HG02943 (cell line): ENCODE measurements around the gene LALBA.
"Not testable (repeated sequence)": the region's sequence is repeated elsewhere in the genome, so short reads cannot be mapped to it uniquely, and the experiment has no call there.

Source experiments
- ATAC-seq: cut with Tn5 transposase; IDR thresholded peaks from one replicate; pipeline ENCODE4 v1.9.1; 2021; ENCODE audit warnings: mild to moderate bottlenecking, low read depth, moderate library complexity; ENCODE audit not compliant: unreplicated experiment

Gene LALBA

GRCh38 chr12:48569946-48570345 lies at the start of gene LALBA:
Gene LALBA, minus strand, starts transcription at chr12:48570046. Its CDS starts 26 bp downstream, at chr12:48570020.
- no peak for ATAC-seq

GRCh38 chr12:48618541-48618940 lies 48.7 kb upstream of the LALBA start:
- peak; percentile 67 for ATAC-seq

- no peak for ATAC-seq
Measured at GRCh38 chr12:48615681-48616080, 45.8 kb upstream of the LALBA start.

- ATAC-seq: no peak
Measured at GRCh38 chr12:48613321-48613720, 43.5 kb upstream of the LALBA start.

GRCh38 chr12:48602192-48602989 lies 32.5 kb upstream of the LALBA start:
- no peak for ATAC-seq

- ATAC-seq: no peak
Measured at GRCh38 chr12:48601013-48601756, 31.3 kb upstream of the LALBA start.

- ATAC-seq: no peak
Measured at GRCh38 chr12:48600552-48600951, 30.7 kb upstream of the LALBA start.

GRCh38 chr12:48592591-48593086 lies 22.8 kb upstream of the LALBA start:
- no peak for ATAC-seq

GRCh38 chr12:48586361-48586760 lies 16.5 kb upstream of the LALBA start:
- no peak for ATAC-seq

- ATAC-seq: no peak
Measured at GRCh38 chr12:48583728-48584127, 13.9 kb upstream of the LALBA start.

- no peak for ATAC-seq
Measured at GRCh38 chr12:48580831-48581230, 11.0 kb upstream of the LALBA start.

GRCh38 chr12:48572326-48572725 lies 2.5 kb upstream of the LALBA start:
- no peak for ATAC-seq

- no peak for ATAC-seq
Measured at GRCh38 chr12:48567731-48568130, 2.1 kb downstream of the LALBA start.

GRCh38 chr12:48557919-48558318 lies 11.9 kb downstream of the LALBA start:
- no peak for ATAC-seq

GRCh38 chr12:48556631-48557030 lies 13.2 kb downstream of the LALBA start:
- no peak for ATAC-seq

- not testable (repeated sequence) for ATAC-seq
Measured at GRCh38 chr12:48553666-48554343, 16.0 kb downstream of the LALBA start.

- not testable (repeated sequence) for ATAC-seq
Measured at GRCh38 chr12:48551636-48552035, 18.2 kb downstream of the LALBA start.

- not testable (repeated sequence) for ATAC-seq
Measured at GRCh38 chr12:48547012-48547411, 22.8 kb downstream of the LALBA start.

- ATAC-seq: no peak
Measured at GRCh38 chr12:48545833-48546469, 23.9 kb downstream of the LALBA start.

- ATAC-seq: no peak
Measured at GRCh38 chr12:48542300-48542928, 27.4 kb downstream of the LALBA start.
